WI38 (cell line): ENCODE measurements around the gene SOS2.

Experiments used
- H3K4me3 ChIP-seq: 2 replicates; pipeline ENCODE4 v1.5.1; 2011; ENCODE audit warnings: low read depth, mild to moderate bottlenecking, control low read depth, low read length
- TF ChIP-seq, protein P1 (sequence below): IDR thresholded peaks from 2 replicates; pipeline ENCODE4 v1.5.1; 2012; ENCODE audit warnings: low read depth, mild to moderate bottlenecking, control low read depth, low read length

Gene SOS2

DNA sequence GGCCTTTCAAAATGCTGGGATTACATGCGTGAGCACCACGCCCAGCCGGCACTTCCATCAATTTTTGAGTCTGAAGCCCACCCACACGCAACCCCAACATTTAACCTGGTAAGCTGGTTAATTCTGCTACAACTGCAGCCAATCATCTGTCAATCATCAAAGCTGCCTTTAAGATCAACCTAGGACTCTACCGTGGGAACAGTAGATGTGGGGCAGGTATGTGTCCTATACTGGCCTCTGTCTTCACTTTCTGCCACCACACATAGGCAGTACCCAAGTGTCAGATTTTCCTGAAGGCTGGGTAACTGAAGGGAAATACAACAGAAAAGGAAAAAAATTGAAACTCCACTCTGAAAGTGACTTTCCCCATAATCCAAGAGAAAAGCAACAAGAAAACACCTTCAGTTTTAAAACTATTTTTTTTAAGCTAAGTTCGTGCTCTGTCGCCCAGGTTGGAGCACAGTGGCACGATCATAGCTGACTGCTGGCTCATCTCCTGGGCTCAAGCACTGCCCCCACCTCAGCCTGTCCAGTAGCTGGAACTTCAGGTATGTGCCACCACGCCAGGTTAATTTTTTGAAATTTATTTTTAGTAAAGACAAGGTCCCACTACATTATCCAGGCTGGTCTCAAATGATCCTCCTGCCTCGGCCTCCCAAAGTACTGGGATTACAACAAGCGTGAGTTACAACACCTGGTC is 137.2 kb downstream of the SOS2 start:
- no peak overlapping the region for H3K4me3 ChIP-seq
- TF ChIP-seq, protein P1, sequence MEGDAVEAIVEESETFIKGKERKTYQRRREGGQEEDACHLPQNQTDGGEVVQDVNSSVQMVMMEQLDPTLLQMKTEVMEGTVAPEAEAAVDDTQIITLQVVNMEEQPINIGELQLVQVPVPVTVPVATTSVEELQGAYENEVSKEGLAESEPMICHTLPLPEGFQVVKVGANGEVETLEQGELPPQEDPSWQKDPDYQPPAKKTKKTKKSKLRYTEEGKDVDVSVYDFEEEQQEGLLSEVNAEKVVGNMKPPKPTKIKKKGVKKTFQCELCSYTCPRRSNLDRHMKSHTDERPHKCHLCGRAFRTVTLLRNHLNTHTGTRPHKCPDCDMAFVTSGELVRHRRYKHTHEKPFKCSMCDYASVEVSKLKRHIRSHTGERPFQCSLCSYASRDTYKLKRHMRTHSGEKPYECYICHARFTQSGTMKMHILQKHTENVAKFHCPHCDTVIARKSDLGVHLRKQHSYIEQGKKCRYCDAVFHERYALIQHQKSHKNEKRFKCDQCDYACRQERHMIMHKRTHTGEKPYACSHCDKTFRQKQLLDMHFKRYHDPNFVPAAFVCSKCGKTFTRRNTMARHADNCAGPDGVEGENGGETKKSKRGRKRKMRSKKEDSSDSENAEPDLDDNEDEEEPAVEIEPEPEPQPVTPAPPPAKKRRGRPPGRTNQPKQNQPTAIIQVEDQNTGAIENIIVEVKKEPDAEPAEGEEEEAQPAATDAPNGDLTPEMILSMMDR, result no peak

DNA sequence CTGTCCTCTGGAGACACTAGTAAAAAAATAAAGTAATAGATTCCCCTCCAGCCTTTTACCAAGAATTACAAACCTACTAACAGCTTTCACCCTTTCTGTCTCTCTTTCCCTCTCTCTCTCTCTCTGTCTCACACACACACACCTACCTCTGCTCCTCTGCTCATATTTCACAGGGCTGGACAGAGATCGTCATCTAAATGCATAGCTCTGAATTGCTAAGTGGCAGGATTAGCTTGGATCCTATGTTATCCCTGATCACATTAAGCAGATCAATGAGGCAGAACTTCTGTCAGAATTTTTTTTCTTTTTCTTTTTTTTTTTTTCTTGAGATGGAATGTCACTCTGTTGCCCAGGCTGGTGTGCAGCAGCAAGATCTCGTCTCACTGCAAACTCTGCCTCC is 137.9 kb downstream of the SOS2 start:
- TF ChIP-seq, protein P1, result no peak

DNA sequence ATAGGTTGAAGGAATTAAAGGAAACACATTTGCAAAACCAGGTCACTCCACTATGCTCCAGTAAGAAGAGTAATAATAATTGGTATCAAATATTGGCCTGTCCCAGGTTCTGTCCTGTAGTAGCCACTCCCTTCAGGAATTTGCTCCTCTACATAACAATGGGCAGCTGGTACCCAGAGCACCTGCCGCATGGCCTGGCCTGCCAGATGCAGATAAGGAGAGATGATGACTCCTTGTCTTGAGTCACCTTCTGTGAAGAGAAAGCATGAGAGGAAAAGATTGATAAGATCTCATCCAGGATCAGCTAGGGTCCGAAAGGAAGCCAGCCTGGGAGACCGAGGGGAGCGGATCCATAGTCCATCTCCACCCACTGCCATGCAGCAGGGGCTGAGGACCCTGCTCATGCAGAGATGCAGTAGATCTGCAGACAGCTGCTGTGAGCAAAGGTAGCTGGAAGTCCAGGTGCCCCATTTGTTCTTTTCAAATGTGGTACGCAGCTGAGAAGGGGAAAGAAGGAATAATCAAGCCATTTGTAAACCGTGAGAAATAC is 139.3 kb downstream of the SOS2 start:
- TF ChIP-seq, protein P1, result no peak
- H3K4me3 ChIP-seq, result no peak overlapping the region

More for the DNA sequence above, 137.9 kb downstream of the SOS2 start:
- no peak overlapping the region for H3K4me3 ChIP-seq

DNA sequence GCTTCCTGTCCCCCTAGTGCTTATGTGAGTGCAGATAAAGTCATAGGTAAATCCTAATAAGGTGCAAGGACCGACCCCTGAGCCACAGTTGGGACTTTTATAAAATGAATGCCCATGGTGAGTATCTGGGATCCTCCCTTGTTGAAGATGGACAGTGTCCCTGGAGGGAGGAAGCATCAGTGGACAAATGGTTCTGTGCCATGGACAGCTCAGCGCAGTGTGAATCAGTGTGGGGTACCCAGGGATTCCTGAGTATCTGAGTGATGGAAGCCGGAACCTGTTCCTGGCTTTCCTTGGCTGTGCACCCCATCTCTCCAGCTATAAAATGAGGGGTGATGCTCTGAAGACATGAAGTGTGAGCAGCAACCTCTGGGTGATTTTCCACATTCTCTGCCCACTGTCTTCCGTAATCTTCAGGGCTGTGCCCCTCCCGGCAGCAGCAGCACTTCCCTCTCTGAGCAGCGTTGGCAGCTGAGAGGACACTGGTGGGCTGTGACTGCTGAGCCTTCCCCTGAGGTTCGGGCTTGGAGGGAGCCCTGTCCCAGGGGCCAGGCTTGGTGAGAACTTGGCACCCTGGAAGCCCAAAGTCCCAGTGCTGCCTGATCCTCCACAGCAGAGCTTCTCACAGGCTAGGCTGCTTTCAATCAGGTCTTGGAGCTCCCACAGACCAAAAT is 140.0 kb downstream of the SOS2 start:
- no peak overlapping the region for H3K4me3 ChIP-seq
- TF ChIP-seq, protein P1, result no peak

DNA sequence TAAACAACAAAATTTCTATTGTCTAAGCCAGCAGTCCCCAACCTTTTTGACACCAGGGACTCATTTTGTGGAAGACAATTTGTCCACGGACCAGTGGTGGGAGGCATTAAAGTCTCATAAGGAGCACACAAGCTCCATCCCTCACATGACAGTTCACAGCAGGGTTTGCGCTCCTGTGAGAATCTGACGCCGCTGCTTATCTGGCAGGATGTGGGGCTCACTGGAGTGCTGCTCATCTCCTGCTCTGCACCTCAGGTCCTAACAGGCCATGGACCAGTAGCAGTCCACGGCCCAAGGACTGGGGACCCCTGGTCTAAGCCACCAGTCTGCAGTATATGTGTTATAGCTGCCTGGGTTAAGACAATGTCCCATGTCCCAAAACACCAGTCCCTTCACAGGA is 142.2 kb downstream of the SOS2 start:
- TF ChIP-seq, protein P1, result no peak
- H3K4me3 ChIP-seq, result no peak overlapping the region

DNA sequence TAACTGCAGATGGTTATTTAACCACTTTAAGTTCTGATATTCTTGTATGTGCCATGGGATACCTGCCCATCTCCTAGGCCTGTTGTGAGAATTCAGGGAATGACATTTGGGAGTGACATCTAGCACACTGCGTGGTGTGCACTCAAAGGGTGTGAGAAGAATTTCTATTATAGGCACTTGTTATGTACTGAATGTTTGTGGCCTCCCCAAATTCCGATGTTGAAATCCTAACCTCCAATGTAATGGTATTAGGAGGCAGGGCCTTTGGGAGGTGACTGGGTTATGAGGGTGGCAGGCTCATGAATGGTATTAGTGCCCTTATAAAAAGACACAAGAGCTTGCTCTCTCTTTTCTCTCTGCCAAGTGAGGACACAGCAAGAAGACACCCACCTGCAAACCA is 142.6 kb downstream of the SOS2 start:
- TF ChIP-seq, protein P1, result no peak
- H3K4me3 ChIP-seq, result no peak overlapping the region

DNA sequence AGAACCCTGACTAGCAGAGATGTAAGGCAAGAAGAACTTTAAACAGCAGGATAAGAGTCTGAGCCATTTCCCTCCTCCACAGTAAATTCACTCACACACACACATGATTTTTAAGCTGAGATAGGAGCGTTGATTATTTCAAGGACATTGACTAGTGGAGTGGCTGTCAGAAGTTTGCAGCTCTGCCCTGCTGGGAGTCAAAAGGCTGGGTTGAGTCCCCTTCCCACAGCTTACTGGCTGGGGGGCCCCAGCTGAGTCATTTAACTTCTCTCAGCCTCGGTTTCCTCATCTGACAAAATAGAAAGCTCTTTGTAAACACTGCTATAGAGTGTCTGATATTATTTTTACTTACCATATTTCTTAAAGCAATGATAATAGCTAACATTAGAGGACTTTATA is 143.3 kb downstream of the SOS2 start:
- TF ChIP-seq, protein P1, result no peak

More for the DNA sequence above, 143.3 kb downstream of the SOS2 start:
- H3K4me3 ChIP-seq, result no peak overlapping the region
